ENCODE data around the gene TRIM63. TPM values are rescaled to one million over a fixed set of nuclear protein-coding genes. Genes with fewer than 3 reads are reported as not detected.

TRIM63 gene
- polyA plus RNA-seq, 12 donors: 13.4 to 57.6 (median 38.9) TPM; not detected in 1

DNA sequence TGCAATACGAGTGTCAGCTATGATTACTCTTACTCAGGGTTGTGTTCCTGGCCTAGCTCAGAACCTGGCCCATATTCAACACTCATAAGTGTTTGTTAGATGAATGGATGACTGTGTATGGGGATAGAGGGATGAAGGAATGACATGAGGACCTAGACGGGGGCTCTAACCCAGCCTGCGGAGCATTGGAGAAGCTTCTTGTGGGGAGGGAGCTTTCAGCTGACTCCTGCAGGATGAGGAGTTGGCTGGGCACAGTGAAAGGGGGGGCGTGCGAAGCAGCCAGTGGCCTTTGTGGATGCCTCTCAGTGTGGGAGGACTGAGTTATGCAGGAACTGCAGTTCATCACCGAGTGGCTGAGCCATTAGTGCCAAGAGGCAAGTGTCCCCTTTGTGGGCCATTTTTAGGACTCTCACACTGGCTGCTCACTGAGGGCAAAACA, 47.1 kb downstream of the TRIM63 start:
- no peak for DNase-seq

DNA sequence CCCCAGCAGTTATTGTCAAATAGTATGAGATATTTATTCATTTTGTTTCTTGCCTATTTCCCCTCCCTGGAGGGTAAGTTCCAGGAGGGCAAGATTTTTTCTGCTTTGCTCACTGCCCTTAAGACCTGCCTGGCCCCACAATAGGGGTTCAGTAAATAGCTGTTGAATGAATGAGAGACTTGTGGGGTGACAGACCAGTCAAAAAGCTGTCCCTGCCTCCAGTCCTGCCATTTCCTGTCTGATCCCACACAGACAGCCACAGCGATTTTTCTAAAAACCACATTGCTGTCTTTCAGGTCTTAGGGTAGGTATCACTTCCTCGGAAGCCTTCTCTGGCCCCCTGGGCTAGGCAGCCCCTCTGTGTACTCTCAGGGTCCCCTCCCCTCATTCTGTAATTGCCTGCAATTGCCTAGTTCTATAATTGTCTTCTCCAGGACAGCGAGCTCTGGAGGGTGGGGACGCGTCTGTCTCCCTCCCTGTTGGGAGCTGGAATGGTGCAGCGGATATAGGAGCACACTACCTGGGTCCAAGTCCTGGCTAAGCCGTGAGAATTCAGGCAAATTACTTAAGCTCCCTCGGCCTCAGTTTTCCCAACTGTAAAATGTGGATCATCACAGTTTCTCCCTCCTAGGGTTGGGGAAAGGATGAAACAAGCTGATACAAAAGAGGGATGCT, 47.7 kb downstream of the TRIM63 start:
- no peak for DNase-seq

DNA sequence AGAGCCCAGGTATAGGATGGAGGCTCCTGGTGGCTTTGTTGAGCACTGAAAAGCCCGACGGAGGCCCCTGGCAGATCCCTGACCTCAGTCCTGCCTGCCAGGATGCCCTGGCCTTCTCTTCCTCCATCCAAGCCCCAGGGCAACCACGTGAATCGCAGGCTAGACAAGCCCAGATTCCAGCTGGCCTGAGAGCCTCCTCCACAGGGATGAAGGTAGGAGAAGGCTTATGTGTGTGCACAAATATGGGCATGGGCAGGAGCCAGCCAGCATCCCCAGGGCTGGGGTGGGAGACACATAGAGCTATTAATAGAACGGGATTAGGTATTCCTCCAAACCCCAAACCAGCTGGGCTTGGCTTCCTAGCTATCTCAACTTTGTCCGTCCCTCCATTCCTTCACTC, 49.8 kb downstream of the TRIM63 start:
- no peak for DNase-seq

DNA sequence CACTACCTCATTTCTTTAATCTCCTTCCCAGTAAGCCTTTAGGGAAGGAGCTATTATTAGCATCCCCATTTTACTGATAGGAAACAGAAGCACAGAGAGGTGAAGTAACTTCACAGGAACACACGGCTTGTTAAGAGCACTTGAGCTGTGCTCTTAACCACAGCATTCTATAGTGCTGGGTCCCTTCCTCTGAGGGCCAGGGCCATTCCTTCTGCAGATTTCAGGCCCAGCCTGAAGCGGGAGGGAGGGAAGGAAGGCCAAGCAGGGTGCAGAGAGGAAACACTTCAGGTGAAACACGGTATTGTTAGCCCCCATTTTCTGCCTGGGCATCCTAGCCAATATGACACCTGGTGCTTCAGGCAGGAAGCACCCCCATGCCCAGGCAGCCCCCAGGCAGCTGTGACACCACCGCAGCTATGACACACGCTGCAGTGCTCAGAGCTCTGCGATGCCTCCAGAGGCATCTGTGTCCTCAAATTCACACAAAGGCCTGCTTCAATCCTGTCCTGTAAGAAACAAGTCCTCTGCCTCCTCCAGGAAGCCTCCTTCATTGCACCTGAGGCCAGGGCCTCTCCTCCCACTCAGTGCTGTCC, 50.4 kb downstream of the TRIM63 start:
- no peak for DNase-seq

DNA sequence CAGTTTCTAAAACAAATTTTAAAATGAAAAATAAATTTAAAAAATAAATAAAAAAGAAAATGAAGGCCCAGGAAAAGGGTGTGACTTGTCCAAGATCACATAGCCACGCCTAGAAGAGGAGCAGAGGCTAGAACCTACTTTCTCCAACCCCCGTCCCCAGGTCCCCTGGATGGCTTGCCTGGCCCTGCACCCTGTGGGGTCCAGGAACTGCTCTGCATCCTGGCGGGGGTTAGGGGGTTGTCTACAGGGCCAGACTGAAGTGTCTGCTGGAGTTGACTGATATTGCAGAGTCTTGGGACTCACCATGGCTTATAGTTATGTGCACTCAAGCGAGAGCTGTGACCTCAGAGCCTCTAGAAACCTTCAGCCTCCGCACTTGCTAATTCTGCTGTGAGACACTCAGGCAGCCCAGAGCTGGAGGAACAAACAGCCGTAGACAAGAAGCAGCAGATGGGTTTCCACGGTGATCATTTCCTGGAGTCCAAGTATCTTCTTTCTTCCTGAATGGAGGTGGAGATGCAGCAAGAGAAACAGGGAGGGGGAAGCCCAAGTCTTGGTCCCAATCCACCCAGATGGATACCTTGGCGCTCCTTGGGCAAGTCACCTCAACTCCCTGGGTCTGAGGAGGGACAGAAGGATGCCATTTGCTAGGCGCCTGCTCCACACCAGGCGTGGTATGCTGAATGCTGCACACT, 51.0 kb downstream of the TRIM63 start:
- DNase-seq: no peak

DNA sequence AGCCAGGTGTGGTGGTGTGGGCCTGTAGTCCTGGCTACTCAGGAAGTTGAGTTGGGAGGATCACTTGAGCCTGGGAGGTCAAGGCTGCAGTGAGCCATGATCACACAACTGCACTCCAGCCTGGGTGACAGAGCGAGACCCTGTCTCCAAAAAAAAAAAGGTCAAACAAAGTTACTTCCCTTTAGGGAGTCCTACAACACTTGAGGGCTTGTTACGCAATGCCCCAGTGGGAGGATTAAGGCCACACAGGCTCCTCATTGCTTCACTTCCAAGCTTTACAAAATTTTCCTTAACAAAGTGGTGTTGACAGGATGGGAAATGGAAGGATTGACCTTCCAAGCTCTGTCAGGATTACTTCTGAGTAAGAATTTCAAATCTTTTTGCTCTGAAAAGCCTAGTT, 52.1 kb downstream of the TRIM63 start:
- DNase-seq: no peak

DNA sequence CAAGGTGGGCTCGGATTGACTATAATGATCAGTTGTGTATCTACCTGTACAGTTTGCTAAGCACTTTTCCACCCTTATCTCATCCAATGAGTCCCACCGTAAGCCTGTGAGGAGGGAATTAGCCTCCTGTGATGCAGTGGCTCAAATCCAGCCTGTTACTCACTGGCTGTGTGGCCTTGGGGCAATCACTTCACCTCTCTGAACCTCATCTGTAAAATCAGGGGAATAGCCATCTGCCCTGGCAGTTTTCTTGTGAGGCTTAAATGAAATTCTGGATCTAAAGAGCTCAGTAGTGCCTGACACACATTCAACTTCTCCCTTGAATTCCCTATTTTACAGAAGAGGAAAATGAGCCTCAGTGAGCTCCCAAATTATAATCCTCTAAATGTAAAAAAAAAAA, 53.3 kb downstream of the TRIM63 start:
- DNase-seq: no peak

DNA sequence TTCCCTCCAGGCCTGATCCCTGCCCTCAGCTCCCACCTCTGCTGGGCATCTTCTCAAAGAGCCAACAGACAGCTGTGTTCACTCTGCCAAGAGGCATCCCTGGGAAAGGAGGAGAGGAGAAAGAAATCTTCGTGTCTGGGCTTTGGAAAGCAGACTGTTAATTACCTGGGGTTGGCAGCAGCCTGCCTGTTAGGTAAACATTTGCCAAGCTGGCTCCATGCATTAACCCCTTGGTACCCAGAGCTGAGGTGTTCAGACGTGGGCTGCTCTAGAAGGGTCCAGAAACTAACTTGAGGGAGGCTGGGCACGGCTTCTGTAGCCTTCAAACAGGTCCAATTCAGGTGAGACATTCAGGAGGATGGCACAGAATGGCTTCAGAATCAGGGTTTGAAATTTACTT, 54.6 kb downstream of the TRIM63 start:
- DNase-seq: no peak

DNA sequence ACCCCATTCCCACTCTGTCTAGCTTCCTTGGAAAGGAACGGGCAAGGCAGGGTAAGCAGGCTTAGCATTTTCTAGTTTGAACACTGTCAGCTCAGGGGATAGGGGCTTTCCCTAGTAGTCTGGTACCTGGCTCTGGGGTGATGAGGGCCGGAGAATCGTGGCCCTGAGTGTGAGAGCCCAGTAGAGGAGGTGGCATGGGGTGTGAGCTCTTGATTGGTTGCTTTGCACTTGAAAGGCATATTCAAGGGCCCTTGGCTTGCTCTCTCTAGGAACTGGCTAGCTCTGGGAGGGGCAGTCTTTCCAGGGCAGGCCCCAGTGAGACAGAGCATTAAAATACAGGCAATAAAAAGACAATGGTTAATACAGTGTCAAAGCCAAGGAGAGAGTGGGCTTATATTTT, 56.6 kb downstream of the TRIM63 start:
- no peak for DNase-seq

DNA sequence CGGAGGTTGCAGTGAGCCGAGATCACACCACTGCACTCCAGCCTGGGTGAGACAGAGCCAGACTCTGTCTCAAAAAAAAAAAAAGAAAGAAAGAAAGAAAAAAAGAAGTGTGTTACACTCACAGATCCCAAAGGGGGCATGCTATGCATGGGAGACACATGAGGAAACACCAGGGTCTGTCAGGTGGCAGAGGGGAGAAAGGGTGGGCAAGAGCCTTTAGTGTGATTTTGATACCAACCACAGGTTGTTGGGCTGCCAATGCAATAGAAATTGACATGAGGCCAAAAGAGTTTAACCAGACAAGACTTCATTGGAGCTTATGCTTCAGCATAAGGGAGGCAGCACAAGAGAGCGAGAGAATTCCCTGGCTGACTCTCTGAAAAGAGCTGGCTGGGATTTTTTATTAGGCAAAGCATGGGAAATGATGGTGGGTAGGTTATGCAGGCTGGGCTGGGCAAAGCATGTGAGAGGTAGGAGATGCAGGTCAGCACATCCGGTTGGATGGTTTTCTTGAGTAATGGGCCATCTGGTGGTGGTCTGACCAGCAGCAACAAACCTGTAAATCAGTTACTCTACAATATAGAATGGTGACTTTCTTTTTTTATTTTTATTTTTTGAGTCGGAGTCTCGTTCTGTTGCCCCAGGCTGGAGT, 57.5 kb downstream of the TRIM63 start:
- no peak for DNase-seq

DNA sequence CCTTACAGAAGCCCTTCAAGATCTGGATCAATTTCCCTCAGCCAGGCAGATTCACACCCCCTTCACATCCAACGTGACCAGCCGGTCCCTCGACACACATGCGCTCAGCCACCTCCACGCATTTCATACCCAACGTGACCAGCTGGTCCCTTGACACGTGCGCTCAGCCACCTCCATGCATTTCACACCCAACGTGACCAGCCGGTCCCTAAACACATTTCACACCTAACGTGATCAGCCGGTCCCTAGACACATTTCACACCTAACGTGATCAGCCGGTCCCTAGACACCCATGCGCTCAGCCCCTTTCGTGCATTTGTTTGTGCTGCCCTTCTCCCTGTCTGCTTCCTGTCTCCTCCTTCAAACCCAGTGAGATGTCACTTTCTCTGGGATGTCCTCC, 60.7 kb downstream of the TRIM63 start:
- no peak for DNase-seq

DNA sequence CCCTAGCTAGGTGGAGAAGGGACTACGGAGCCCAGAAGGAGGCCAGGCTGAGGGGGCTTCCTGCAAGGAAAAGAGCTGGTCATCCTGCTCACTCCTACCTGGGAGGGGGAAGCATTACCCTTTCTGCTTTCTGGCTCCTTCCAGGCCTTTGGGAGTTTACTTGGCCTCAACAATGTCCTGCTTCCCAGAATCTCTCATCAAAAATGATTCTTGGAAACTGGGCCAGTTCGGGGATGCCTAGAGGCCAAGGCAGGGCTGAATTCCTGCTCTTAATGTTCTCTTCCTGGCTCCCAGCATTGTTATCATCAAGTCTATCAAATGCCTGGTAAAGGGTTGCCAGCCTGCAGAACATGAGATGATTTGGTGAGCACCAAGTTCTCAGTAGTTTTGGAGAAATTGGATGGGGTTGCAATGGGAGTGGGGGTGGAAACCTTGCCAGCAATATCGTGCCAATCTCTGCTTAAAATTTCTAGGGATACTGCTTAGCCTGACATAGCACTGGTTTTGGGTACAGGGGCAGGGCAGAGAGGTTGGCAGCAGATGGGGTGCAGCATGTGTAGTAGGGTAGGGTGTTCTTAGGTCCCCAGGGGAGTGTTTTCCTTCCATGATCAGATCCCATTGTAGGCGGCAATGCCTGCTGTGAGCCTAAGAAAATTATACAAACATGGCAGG, 61.9 kb downstream of the TRIM63 start:
- DNase-seq: peak; percentile 64

DNA sequence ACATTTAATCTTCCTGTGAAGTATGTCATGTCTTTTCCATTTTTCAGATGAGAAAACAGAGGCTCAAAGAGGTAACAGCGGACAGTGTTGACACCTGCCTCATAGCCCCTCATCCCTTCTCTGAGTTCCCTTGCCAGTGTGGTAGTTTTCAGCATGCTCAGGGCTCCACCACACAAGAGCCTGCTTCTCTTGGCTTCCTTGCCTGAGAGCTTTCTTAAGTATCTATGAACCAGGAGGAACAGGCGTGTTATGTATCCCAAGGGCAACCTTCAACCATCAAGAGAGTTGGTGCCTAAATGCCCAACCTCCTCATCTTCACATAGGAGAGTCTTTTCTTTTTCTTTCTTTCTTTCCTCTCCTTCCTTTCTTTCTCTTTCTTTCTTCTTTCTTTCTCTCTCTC, 63.7 kb downstream of the TRIM63 start:
- DNase-seq: no peak

DNA sequence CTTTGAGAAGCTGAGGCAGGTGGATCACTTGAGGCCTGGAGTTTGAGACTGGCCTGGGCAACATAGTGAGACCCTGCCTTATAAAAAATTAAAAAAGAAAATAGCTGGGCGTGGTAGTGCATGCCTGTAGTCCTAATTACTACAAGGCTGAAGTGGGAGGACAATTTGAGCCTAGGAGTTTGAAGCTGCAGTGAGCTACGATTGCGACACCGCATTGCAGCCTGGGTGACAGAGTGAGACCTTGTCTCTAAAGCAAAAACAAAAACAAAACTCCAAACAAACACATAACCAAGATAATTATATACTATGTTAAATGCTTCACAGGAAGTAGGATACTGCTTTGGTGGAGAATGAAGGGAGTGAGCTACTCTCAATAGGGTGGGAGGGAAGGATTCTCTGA, 64.2 kb downstream of the TRIM63 start:
- no peak for DNase-seq

Other genes starting within 250 kb of the TRIM63 start
- 10 to 100 TPM in 11 of 12 donors, not detected in 1; 58.6 to 85.0 (median 65.0) TPM for gene MTFR1L, start 247.7 kb downstream of the TRIM63 start, polyA plus RNA-seq (ENCODE audit: insufficient read length in 12 of 12)
- 1 to 10 TPM in 8 of 12 donors, under 1 TPM in 2, not detected in 2; 0.62 to 2.2 (median 1.4) TPM for gene AUNIP, start 208.2 kb downstream of the TRIM63 start, polyA plus RNA-seq (ENCODE audit: insufficient read length in 12 of 12)
- 10 to 100 TPM in 1 of 12 donors, 1 to 10 TPM in 10, not detected in 1; 5.2 to 12.1 (median 7.0) TPM for gene PAQR7, start 191.9 kb downstream of the TRIM63 start, polyA plus RNA-seq (ENCODE audit: insufficient read length in 12 of 12)
- 100 to 1,000 TPM in 11 of 12 donors, not detected in 1; 416 to 861 (median 621) TPM for gene STMN1, start 161.2 kb downstream of the TRIM63 start, polyA plus RNA-seq (ENCODE audit: insufficient read length in 12 of 12)
- 100 to 1,000 TPM in 2 of 12 donors, 10 to 100 TPM in 10; 29.4 to 316 (median 79.5) TPM for gene PAFAH2, start 69.6 kb downstream of the TRIM63 start, polyA plus RNA-seq (ENCODE audit: insufficient read length in 12 of 12)
- 1 to 10 TPM in 10 of 12 donors, not detected in 2; 1.3 to 5.8 (median 3.4) TPM for gene EXTL1, start 45.9 kb downstream of the TRIM63 start, polyA plus RNA-seq (ENCODE audit: insufficient read length in 12 of 12)
- gene SLC30A2, start 21.5 kb downstream of the TRIM63 start, polyA plus RNA-seq (ENCODE audit: insufficient read length in 12 of 12): 1 to 10 TPM in 4 of 12 donors, under 1 TPM in 6, not detected in 2; 0.08 to 1.8 (median 0.78) TPM
- 10 to 100 TPM in 1 of 12 donors, 1 to 10 TPM in 10, not detected in 1; 6.7 to 10.3 (median 7.6) TPM for gene PDIK1L, start 44.2 kb upstream of the TRIM63 start, polyA plus RNA-seq (ENCODE audit: insufficient read length in 12 of 12)
- under 1 TPM in 10 of 12 donors, not detected in 2; 0.56 to 0.92 (median 0.77) TPM for gene FAM110D, start 91.4 kb upstream of the TRIM63 start, polyA plus RNA-seq (ENCODE audit: insufficient read length in 12 of 12)
- under 1 TPM in 1 of 12 donors, not detected in 11; 0.26 TPM for gene C1orf232, start 101.3 kb upstream of the TRIM63 start, polyA plus RNA-seq (ENCODE audit: insufficient read length in 12 of 12)
- gene ZNF593, start 102.3 kb upstream of the TRIM63 start, polyA plus RNA-seq (ENCODE audit: insufficient read length in 12 of 12): 10 to 100 TPM in 10 of 12 donors, not detected in 2; 11.6 to 18.2 (median 14.3) TPM
- gene ZNF593OS, start 104.2 kb upstream of the TRIM63 start, polyA plus RNA-seq (ENCODE audit: insufficient read length in 12 of 12): 1 to 10 TPM in 8 of 12 donors, under 1 TPM in 2, not detected in 2; 0.49 to 2.1 (median 1.3) TPM
- 10 to 100 TPM in 2 of 12 donors, 1 to 10 TPM in 9, not detected in 1; 1.7 to 13.5 (median 2.7) TPM for gene CNKSR1, start 109.9 kb upstream of the TRIM63 start, polyA plus RNA-seq (ENCODE audit: insufficient read length in 12 of 12)
- under 1 TPM in 1 of 12 donors, not detected in 11; 0.08 TPM for gene CATSPER4, start 123.0 kb upstream of the TRIM63 start, polyA plus RNA-seq (ENCODE audit: insufficient read length in 12 of 12)
- gene CEP85, start 166.6 kb upstream of the TRIM63 start, polyA plus RNA-seq (ENCODE audit: insufficient read length in 12 of 12): 10 to 100 TPM in 11 of 12 donors, not detected in 1; 21.0 to 34.8 (median 25.8) TPM
- 100 to 1,000 TPM in 2 of 12 donors, 10 to 100 TPM in 9, not detected in 1; 44.0 to 158 (median 54.0) TPM for gene SH3BGRL3, start 212.5 kb upstream of the TRIM63 start, polyA plus RNA-seq (ENCODE audit: insufficient read length in 12 of 12)
- gene UBXN11, start 239.0 kb upstream of the TRIM63 start, polyA plus RNA-seq (ENCODE audit: insufficient read length in 12 of 12): 10 to 100 TPM in 3 of 12 donors, 1 to 10 TPM in 8, not detected in 1; 5.3 to 20.5 (median 7.6) TPM